Breast epithelium (tissue), 4 donors: ENCODE results near the gene ADGRL3. TPM values are rescaled to one million over a fixed set of nuclear protein-coding genes. Genes with fewer than 3 reads are reported as not detected.
A peak's percentile ranks its signal among the peaks of the same experiment; 100 is the strongest.
"Not testable (repeated sequence)": the region's sequence is repeated elsewhere in the genome, so short reads cannot be mapped to it uniquely, and the experiment has no call there.

Source experiments
- DNase-seq, 2 donors: peaks; one replicate each; pipeline ENCODE4 v3.0.0-alpha.2; 2019; ENCODE audit warnings: low spot score in 2 of 2
- H3K27ac ChIP-seq, 2 donors: fragments of 200-600 bp; sonication (generic) in 1 of 2; one replicate each; pipeline ENCODE4 v1.5.1; 2016 to 2019; ENCODE audit warnings: mild to moderate bottlenecking in 1 of 2
- H3K27me3 ChIP-seq, 2 donors: fragments of 200-600 bp; sonication (generic) in 1 of 2; one replicate each; pipeline versions ENCODE4 v1.5.1 to v1.6.0; 2017 to 2019; ENCODE audit warnings: control low read depth in 1 of 2, mild to moderate bottlenecking in 1 of 2
- H3K36me3 ChIP-seq: fragments of 200-600 bp; one replicate; pipeline ENCODE4 v1.5.1; 2019
- H3K4me1 ChIP-seq, 2 donors: fragments of 200-600 bp; sonication (generic); one replicate each; pipeline ENCODE4 v1.5.1; 2016 to 2019; ENCODE audit warnings: control low read depth in 1 of 2
- H3K4me3 ChIP-seq, 3 donors: fragments of 200-600 bp; sonication (generic); 1 replicate in 2 of 3; 2 replicates in 1 of 3; pipeline ENCODE4 v1.5.1; 2016 to 2019; ENCODE audit warnings: mild to moderate bottlenecking in 3 of 3, moderate library complexity in 2 of 3
- H3K9me3 ChIP-seq, 2 donors: fragments of 200-600 bp; sonication (generic) in 1 of 2; one replicate each; pipeline ENCODE4 v1.5.1; 2016 to 2019; ENCODE audit warnings: control low read depth in 1 of 2
- CTCF ChIP-seq, 3 donors: fragments of 450-650 bp; IDR thresholded peaks; one replicate each; pipeline ENCODE4 v1.5.1; 2016 to 2017; ENCODE audit warnings: antibody characterized with exemption in 3 of 3, mild to moderate bottlenecking in 3 of 3, moderate library complexity in 3 of 3
- POLR2A ChIP-seq: fragments of 450-650 bp; IDR thresholded peaks from one replicate; pipeline ENCODE4 v1.6.1; 2016; ENCODE audit warnings: antibody characterized with exemption, mild to moderate bottlenecking, moderate library complexity
- POLR2AphosphoS5 ChIP-seq, 3 donors: sonication (generic); formaldehyde crosslinking; IDR thresholded peaks; one replicate each; pipeline ENCODE4 v1.6.1; 2017; ENCODE audit warnings: antibody characterized with exemption in 3 of 3
- intact Hi-C: fragments of 100-400 bp; cut with DNase I; formaldehyde crosslinking; loops from one replicate; pipeline ENCODE4 v1.15.1; 2023; ENCODE audit warnings: low total_unique reads
- total RNA-seq, 3 donors: library from RNA; depleted of rRNA; stranded (reverse); fragments of >200 nt; gene quantifications; one replicate each; pipeline ENCODE4 v1.1.0, GENCODE V29; 2016

The ADGRL3 gene
- total RNA-seq, 3 donors from 2014 or later: 4.2 to 8.2 (median 6.6) TPM

- intact Hi-C loops: no loop called here
- TF ChIP-seq POLR2AphosphoS5 (IDR thresholded peaks at IDR 0.05): no peak
- TF ChIP-seq POLR2A: no peak
- TF ChIP-seq CTCF (IDR thresholded peaks at IDR 0.05): no peak
- H3K4me1 ChIP-seq: no peaks in the 10 kb centered on the region
- peaks cover 3 to 30% of the 10 kb centered on the region in 2 donors for H3K27me3 ChIP-seq
- H3K9me3 ChIP-seq: no peaks in the 10 kb centered on the region
- H3K36me3 ChIP-seq: no peaks in the 10 kb centered on the region
- H3K4me3 ChIP-seq: peak overlapping the region; percentile 53 to 66 (median 55)
- no peak overlapping the region for H3K27ac ChIP-seq
- DNase-seq: no peak
Observed at GRCh38 chr4:61203436-61203790, 3.3 kb downstream of the ADGRL3 start.

GRCh38 chr4:61204353-61205060 is 4.4 kb downstream of the ADGRL3 start:
- peaks cover 3 to 30% of the 10 kb centered on the region in 2 donors for H3K27me3 ChIP-seq
- intact Hi-C loops: loop anchor here (5.0 kb wide), 1 partner anchor 548 kb away; no protein-coding TSS in a partner anchor
- no peaks in the 10 kb centered on the region for H3K9me3 ChIP-seq
- H3K4me1 ChIP-seq: no peaks in the 10 kb centered on the region
- no peaks in the 10 kb centered on the region for H3K36me3 ChIP-seq
- H3K4me3 ChIP-seq: no peak overlapping the region
- no peak overlapping the region for H3K27ac ChIP-seq
- DNase-seq: no peak
- TF ChIP-seq CTCF (IDR thresholded peaks at IDR 0.05) (no peak), POLR2AphosphoS5 (IDR thresholded peaks at IDR 0.05) (no peak), POLR2A (no peak)

- Histone ChIP-seq H3K9me3 (no peaks in the 10 kb centered on the region), H3K27me3 (peaks cover 3 to 27% of the 10 kb centered on the region in 2 donors), H3K36me3 (no peaks in the 10 kb centered on the region), H3K4me3 (no peak overlapping the region), H3K4me1 (no peaks in the 10 kb centered on the region), H3K27ac (no peak overlapping the region)
- no peak for DNase-seq
- TF ChIP-seq CTCF (IDR thresholded peaks at IDR 0.05) (no peak), POLR2A (no peak)
- intact Hi-C loops: loop anchor here (5.0 kb wide), 1 partner anchor 547 kb away; no protein-coding TSS in a partner anchor
Observed at GRCh38 chr4:61205066-61205465, 4.9 kb downstream of the ADGRL3 start.

GRCh38 chr4:61207156-61207555 is 7.0 kb downstream of the ADGRL3 start:
- H3K4me3 ChIP-seq, H3K9me3 ChIP-seq, H3K36me3 ChIP-seq, H3K27ac ChIP-seq, DNase-seq, H3K27me3 ChIP-seq, H3K4me1 ChIP-seq: not testable (repeated sequence)
- intact Hi-C loops: loop anchor here (5.0 kb wide), 1 partner anchor 545 kb away; no protein-coding TSS in a partner anchor

- Histone ChIP-seq H3K4me3 (no peak overlapping the region), H3K27me3 (no peaks in the 10 kb centered on the region), H3K4me1 (no peaks in the 10 kb centered on the region), H3K9me3 (no peaks in the 10 kb centered on the region), H3K36me3 (no peaks in the 10 kb centered on the region), H3K27ac (no peak overlapping the region)
- no peak for DNase-seq
- TF ChIP-seq POLR2AphosphoS5 (IDR thresholded peaks at IDR 0.05) (no peak), POLR2A (no peak), CTCF (IDR thresholded peaks at IDR 0.05) (no peak)
- intact Hi-C loops: loop anchor here (2.0 kb wide), 1 partner anchor 42 kb away; no protein-coding TSS in a partner anchor
Observed at GRCh38 chr4:61210186-61210939, 10.2 kb downstream of the ADGRL3 start.
